CD1c-positive myeloid dendritic cell (primary cell): ENCODE results near the gene C1orf159.

Experiments used
- DNase-seq: peaks from one replicate; pipeline ENCODE4 v3.0.0-alpha.2; 2016; ENCODE audit errors: extremely low spot score

C1orf159 gene

GRCh38 chr1:1053682-1054081 is 62.2 kb downstream of the C1orf159 start:
- DNase-seq, result no peak

GRCh38 chr1:1053022-1053421 is 62.9 kb downstream of the C1orf159 start:
- no peak for DNase-seq

- no peak for DNase-seq
Observed at GRCh38 chr1:1052003-1052840, 63.7 kb downstream of the C1orf159 start.

GRCh38 chr1:1051127-1051810 is 64.6 kb downstream of the C1orf159 start:
- no peak for DNase-seq

GRCh38 chr1:1050577-1051052 is 65.3 kb downstream of the C1orf159 start:
- no peak for DNase-seq

GRCh38 chr1:1049318-1050165 is 66.3 kb downstream of the C1orf159 start:
- no peak for DNase-seq

- DNase-seq, result no peak
Observed at GRCh38 chr1:1048765-1049164, 67.1 kb downstream of the C1orf159 start.

GRCh38 chr1:1047963-1048362 is 67.9 kb downstream of the C1orf159 start:
- DNase-seq, result no peak

- no peak for DNase-seq
Observed at GRCh38 chr1:1047407-1047806, 68.5 kb downstream of the C1orf159 start.

- no peak for DNase-seq
Observed at GRCh38 chr1:1046767-1047166, 69.1 kb downstream of the C1orf159 start.

GRCh38 chr1:1046243-1046642 is 69.6 kb downstream of the C1orf159 start:
- DNase-seq, result no peak

GRCh38 chr1:1045129-1045528 is 70.8 kb downstream of the C1orf159 start:
- no peak for DNase-seq

GRCh38 chr1:1044455-1045078 is 71.3 kb downstream of the C1orf159 start:
- DNase-seq, result no peak

GRCh38 chr1:1043921-1044320 is 72.0 kb downstream of the C1orf159 start:
- DNase-seq, result no peak

- no peak for DNase-seq
Observed at GRCh38 chr1:1043411-1043810, 72.5 kb downstream of the C1orf159 start.

GRCh38 chr1:1042835-1043234 is 73.1 kb downstream of the C1orf159 start:
- DNase-seq, result no peak

GRCh38 chr1:1041873-1042272 is 74.0 kb downstream of the C1orf159 start:
- no peak for DNase-seq

- DNase-seq, result no peak
Observed at GRCh38 chr1:1041092-1041523, 74.8 kb downstream of the C1orf159 start.

GRCh38 chr1:1040004-1040991 is 75.6 kb downstream of the C1orf159 start:
- peak; percentile 82 for DNase-seq

- DNase-seq, result peak; percentile 37
Observed at GRCh38 chr1:1039145-1039910, 76.6 kb downstream of the C1orf159 start.
